ENCODE results near the gene HTR1D. TPM values are rescaled to one million over a fixed set of nuclear protein-coding genes. Genes with fewer than 3 reads are reported as not detected.
"Not testable (repeated sequence)": the region's sequence is repeated elsewhere in the genome, so short reads cannot be mapped to it uniquely, and the experiment has no call there.

Gene HTR1D
- total and polyA plus RNA-seq, 5 experiments from 2014 or later, result not detected

DNA sequence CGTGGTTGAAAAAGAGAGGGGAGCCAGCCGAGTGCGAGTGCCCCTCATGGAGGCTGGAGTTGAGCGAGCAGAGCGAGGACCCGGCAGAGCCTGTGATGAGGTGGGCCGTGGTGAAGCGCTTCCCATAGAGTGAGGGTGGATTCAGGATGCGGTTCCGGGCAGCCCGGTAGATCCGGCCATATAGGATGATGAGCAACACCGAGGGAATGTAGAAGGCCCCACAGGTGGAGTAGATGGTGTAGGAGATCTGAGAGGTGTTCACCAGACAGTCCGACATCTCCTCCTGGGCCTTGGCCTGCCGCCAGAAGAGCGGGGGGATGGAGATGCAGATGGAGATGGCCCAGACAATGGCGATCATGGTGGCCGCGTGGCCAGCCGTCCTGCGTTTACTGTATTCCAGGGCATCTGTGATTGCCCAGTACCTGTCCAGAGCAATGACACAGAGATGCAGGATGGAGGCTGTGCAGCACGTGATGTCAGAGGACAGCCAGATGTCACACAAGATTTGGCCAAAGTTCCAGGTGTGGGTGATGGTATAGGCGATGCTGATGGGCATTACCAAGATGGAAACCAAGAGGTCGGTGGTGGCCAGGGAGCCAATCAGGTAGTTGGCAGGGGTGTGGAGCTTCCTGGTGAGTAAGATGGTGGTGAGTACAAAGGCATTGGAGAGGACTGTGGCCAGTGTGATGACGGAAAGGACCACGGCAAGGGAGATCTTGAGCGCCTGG, 23.7 kb downstream of the HTR1D start:
- ATAC-seq, result no peak
- POLR2A ChIA-PET, result interaction anchor here (0.6 kb wide), 1 partner anchor 584 kb away, joined by 13 read pairs; no protein-coding TSS in a partner anchor
- DNase-seq, result no peak
- H3K4me3 Mint-ChIP-seq, result no peak overlapping the region
- peaks cover 3 to 27% (median 14%) of the 10 kb centered on the region in 5 donors for H3K27me3 Mint-ChIP-seq
- no peaks in the 10 kb centered on the region for H3K9me3 Mint-ChIP-seq
- H3K4me1 Mint-ChIP-seq, result no peaks in the 10 kb centered on the region
- no peaks in the 10 kb centered on the region for H3K36me3 Mint-ChIP-seq
- peak overlapping the region in 1 of 10 donors; percentile 6 for H3K27ac Mint-ChIP-seq

DNA sequence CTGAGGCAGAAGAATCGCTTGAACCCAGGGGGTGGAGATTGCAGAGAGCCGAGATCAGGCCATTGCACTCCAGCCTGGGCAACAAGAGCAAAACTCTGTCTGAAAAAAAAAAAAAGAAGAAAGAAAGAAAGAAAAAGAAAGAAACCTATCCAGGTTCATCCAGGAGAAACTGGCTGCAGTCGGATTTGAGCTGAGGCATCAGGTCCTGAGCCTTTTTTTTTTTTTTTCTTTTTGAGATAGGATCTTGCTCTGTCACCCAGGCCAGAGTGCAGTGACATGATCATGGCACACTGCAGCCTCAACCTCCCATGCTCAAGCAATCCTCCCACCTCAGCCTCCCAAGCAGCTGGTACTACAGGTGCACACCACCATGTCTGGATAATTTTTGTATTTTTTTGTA, 26.1 kb downstream of the HTR1D start:
- no peak for ATAC-seq
- no peaks in the 10 kb centered on the region for H3K36me3 Mint-ChIP-seq
- no peaks in the 10 kb centered on the region for H3K9me3 Mint-ChIP-seq
- POLR2A ChIA-PET, result interaction anchor here (0.6 kb wide), 1 partner anchor 217 kb away, joined by 3 read pairs; no protein-coding TSS in a partner anchor
- H3K27me3 Mint-ChIP-seq, result peaks cover 3 to 23% (median 14%) of the 10 kb centered on the region in 5 donors
- H3K27ac Mint-ChIP-seq, result no peak overlapping the region
- no peak overlapping the region for H3K4me3 Mint-ChIP-seq
- no peaks in the 10 kb centered on the region for H3K4me1 Mint-ChIP-seq
- DNase-seq, result no peak

DNA sequence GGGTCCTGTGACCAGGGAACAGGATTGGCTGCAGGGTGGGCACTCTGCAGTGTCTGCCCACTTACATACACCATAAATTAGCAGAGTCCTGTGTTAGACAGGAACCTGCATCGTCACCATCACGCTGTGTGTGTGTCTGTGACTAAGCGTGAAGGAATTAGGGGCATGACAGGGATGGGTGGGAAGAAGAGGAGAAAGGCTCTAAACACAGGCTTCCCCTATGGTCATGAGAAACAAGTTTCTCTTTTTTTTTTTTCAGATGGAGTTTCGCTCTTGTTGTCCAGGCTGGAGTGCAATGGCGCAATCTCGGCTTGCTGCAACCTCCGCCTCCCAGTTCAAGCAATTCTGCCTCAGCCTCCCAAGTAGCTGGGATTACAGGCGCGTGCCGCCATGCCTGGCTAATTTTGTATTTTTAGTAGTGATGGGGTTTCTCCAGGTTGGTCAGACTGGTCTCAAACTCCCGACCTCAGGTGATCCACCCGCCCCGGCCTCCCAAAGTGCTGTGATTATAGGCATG, 28.3 kb downstream of the HTR1D start:
- DNase-seq, H3K36me3 Mint-ChIP-seq, H3K9me3 Mint-ChIP-seq, H3K4me3 Mint-ChIP-seq, POLR2A ChIA-PET, H3K27ac Mint-ChIP-seq, ATAC-seq, H3K4me1 Mint-ChIP-seq: not testable (repeated sequence)
- peaks cover 2 to 23% (median 13%) of the 10 kb centered on the region in 5 donors for H3K27me3 Mint-ChIP-seq

DNA sequence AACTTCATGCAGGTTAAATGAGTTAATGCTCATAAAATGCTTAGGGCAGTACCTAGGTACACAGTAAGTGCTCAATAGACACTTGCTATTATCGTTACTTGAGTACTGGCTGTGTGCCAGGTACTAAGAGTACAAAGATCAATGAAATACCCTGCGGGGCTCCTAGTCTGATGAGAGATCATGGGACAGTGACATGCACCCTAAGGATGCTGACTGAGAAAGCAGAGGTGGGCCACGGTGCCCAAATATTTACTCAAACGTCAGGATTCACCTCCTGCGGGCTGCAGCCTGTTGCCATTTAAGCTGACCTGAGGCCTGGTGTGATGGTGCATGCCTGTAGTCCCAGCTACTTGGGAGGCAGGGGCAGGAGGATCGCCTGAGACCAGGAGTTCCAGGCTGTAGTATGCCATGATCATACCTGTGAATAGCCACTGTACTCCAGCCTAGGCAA, 28.8 kb downstream of the HTR1D start:
- no peak for DNase-seq
- ATAC-seq, result no peak
- POLR2A ChIA-PET, result interaction anchor here (0.6 kb wide), 1 partner anchor 61 kb away, joined by 4 read pairs; no protein-coding TSS in a partner anchor
- peaks cover 3 to 10% (median 4%) of the 10 kb centered on the region in 4 donors for H3K4me1 Mint-ChIP-seq
- H3K36me3 Mint-ChIP-seq, result no peaks in the 10 kb centered on the region
- H3K27ac Mint-ChIP-seq, result no peak overlapping the region
- no peak overlapping the region for H3K4me3 Mint-ChIP-seq
- no peaks in the 10 kb centered on the region for H3K9me3 Mint-ChIP-seq
- peaks cover 2 to 18% (median 8%) of the 10 kb centered on the region in 5 donors for H3K27me3 Mint-ChIP-seq

DNA sequence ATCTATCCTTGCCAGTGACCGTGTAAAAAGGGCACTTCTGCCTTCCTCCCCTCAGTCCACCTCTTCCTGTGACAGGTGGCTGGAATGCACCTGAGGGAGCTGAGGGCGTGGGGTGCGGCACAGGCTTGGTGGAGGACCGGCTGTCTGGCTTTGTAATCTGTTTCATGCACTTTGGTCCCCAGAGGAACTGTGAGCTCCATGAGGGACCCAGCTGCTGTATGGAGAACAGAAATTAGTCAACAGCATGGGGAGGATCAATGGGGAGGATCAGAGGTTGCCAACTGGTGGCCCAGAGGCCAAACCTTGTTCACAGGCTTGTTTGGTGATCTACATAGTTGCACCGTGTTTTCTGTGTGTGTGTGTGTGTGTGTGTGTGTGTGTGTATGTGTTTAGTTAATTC, 29.7 kb downstream of the HTR1D start:
- no peaks in the 10 kb centered on the region for H3K9me3 Mint-ChIP-seq
- DNase-seq (no peak), ATAC-seq (no peak)
- H3K36me3 Mint-ChIP-seq, result no peaks in the 10 kb centered on the region
- peaks cover 3 to 10% (median 4%) of the 10 kb centered on the region in 4 donors for H3K4me1 Mint-ChIP-seq
- POLR2A ChIA-PET, result interaction anchor here (0.6 kb wide), 1 partner anchor 60 kb away, joined by 4 read pairs; no protein-coding TSS in a partner anchor
- H3K27me3 Mint-ChIP-seq, result peaks cover 0 to 15% (median 2%) of the 10 kb centered on the region in 5 donors
- no peak overlapping the region for H3K4me3 Mint-ChIP-seq
- H3K27ac Mint-ChIP-seq, result no peak overlapping the region

DNA sequence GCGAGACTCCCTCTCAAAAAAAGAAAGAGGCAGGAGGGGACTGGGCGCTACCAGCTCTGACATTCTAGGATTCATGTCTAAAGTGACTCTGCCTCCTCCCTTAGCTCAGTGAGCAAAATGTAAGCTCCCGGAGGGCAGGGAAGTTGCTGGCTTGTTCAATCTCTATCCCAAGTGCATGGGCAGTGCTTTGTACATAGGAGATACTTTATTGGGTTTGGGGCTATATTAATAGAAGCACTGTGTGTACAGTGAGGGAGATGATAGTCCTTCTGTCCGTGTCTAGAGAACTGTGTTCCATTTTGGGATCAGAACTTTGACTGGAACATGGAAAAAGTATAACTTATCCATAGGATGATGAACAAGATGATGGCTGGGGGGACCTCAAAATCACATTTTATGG, 31.9 kb downstream of the HTR1D start:
- H3K4me1 Mint-ChIP-seq, result peaks cover 3 to 10% (median 4%) of the 10 kb centered on the region in 4 donors
- ATAC-seq (no peak), DNase-seq (no peak)
- no peak overlapping the region for H3K27ac Mint-ChIP-seq
- peaks cover 0 to 7% (median 0%) of the 10 kb centered on the region in 5 donors for H3K27me3 Mint-ChIP-seq
- no peaks in the 10 kb centered on the region for H3K36me3 Mint-ChIP-seq
- no peaks in the 10 kb centered on the region for H3K9me3 Mint-ChIP-seq
- no peak overlapping the region for H3K4me3 Mint-ChIP-seq
- POLR2A ChIA-PET, result interaction anchor here (1.2 to 2.8 kb wide), 2 partner anchors 17 to 86 kb away, joined by 4 to 24 read pairs; partner anchors contain the start of gene LUZP1

DNA sequence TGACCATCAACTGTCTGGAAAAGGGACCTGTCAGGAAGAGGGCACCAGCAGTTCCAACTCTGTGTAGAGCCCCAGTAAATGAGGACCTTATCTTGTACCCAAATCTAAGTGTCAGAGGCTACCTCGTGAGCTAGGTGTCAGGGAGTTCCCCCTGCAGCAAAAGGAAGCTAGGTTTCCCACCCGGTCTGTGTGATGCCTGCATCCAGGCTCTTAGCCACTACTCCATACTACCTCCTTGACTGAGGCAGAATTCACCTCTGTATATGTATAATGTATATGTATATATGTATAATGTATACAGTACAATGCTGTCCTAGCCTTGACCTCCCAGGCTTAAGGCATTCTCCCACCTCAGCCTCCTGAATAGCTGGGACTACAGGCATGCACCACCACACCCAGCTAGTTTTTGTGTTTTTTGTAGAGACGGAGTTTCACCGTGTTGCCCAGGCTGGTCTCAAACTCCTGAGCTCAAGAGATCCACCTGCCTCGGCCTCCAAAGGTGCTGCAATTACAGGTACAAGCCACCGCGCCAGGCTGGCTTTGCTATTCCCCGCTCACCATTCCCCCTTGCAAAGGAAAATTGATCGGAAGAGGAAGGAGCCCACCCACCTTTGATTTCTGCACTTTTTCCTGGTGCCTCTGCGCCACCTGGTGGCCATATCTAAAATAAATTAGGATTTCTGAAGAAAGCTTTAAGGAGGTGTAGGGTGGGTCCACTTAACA, 32.9 kb downstream of the HTR1D start:
- peak overlapping the region in 5 of 10 donors; percentile 14 to 80 (median 43) for H3K27ac Mint-ChIP-seq
- POLR2A ChIA-PET, result interaction anchor here (0.5 to 2.8 kb wide), 3 partner anchors 12 to 85 kb away, joined by 4 to 24 read pairs (median 4); partner anchors contain the start of gene LUZP1
- H3K9me3 Mint-ChIP-seq, result no peaks in the 10 kb centered on the region
- peaks cover 3 to 10% (median 4%) of the 10 kb centered on the region in 4 donors for H3K4me1 Mint-ChIP-seq
- ATAC-seq (peak; percentile 39 to 50), DNase-seq (peak; percentile 10 to 73 (median 48))
- H3K4me3 Mint-ChIP-seq, result peak overlapping the region; percentile 60 to 82 (median 72)
- H3K36me3 Mint-ChIP-seq, result no peaks in the 10 kb centered on the region
- peaks cover 0 to 10% (median 0%) of the 10 kb centered on the region in 5 donors for H3K27me3 Mint-ChIP-seq

DNA sequence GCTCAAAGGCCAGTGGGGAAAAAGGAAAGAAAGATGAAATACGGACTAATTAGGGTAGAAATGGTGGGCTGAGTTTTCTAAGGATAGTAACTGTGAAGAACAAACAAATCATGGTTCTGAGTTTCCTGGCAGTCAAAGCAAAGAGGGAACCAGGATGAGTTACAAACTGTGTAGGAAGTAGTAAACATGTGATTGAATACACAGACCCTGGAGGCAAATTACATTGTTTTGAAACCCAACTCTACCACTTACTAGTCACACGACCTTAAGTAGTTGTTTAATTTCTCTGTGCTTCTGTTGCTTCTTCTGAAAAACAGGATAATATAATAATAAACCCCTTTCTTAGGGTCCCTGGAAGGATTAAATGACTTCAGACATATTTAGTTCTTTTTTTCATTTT, 37.4 kb downstream of the HTR1D start:
- Mint-ChIP-seq H3K27ac (no peak overlapping the region), H3K9me3 (no peaks in the 10 kb centered on the region), H3K4me3 (no peak overlapping the region), H3K4me1 (peaks cover 7 to 32% (median 16%) of the 10 kb centered on the region in 4 donors), H3K27me3 (peaks cover 0 to 28% (median 10%) of the 10 kb centered on the region in 5 donors), H3K36me3 (no peaks in the 10 kb centered on the region)
- POLR2A ChIA-PET, result no interaction called here
- ATAC-seq (no peak), DNase-seq (no peak)

DNA sequence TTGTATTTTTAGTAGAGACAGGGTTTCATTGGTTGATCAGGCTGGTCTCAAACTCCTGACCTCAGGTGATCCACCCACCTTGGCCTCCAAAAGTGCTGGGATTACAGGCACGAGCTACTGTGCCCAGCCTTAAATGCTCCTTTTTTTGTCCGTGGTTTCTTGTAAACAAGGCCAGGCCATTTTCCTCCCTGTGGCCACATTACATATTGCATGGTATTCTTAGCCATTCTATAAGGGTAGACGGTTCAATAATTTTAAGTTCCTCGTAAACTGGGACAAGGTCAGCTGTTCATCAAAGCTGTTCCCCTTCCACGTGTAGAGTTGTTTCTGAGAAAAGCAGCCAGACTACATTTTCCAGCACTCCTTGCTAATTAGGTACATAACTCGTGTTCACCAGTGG, 38.4 kb downstream of the HTR1D start:
- peak overlapping the region in 4 of 10 donors; percentile 32 to 72 (median 64) for H3K4me3 Mint-ChIP-seq

DNA sequence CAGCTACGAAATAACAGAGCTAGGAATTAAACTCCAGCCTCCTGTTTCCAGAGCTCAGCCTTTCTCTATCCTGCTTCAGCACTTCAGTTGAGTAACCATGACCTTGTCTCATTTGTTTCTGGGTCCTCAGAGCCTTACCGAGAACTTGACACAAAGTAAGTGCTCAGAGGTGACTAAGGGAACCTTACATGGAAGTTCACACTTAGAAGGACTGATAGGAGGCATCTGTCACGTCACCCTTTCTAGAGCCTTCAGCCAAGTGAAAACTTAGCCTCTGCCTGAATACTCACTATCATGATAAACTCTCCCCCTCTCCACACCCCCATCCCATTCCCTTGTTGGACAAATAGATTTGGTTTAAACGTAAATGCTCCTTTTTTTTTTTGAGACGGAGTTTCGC, 38.9 kb downstream of the HTR1D start:
- no peaks in the 10 kb centered on the region for H3K9me3 Mint-ChIP-seq
- H3K4me1 Mint-ChIP-seq, result peaks cover 5 to 28% (median 18%) of the 10 kb centered on the region in 4 donors
- peak overlapping the region; percentile 46 to 77 (median 68) for H3K4me3 Mint-ChIP-seq
- no peaks in the 10 kb centered on the region for H3K36me3 Mint-ChIP-seq
- DNase-seq (no peak), ATAC-seq (no peak)
- H3K27me3 Mint-ChIP-seq, result peaks cover 0 to 28% (median 10%) of the 10 kb centered on the region in 5 donors
- peak overlapping the region in 1 of 10 donors; percentile 33 for H3K27ac Mint-ChIP-seq
- POLR2A ChIA-PET, result no interaction called here

More for the DNA sequence above, 38.4 kb downstream of the HTR1D start:
- Mint-ChIP-seq H3K27ac (peak overlapping the region in 1 of 10 donors; percentile 34), H3K4me1 (peaks cover 5 to 31% (median 18%) of the 10 kb centered on the region in 4 donors), H3K9me3 (no peaks in the 10 kb centered on the region), H3K36me3 (no peaks in the 10 kb centered on the region), H3K27me3 (peaks cover 0 to 28% (median 10%) of the 10 kb centered on the region in 5 donors)
- DNase-seq (no peak), ATAC-seq (no peak)
- POLR2A ChIA-PET, result no interaction called here

DNA sequence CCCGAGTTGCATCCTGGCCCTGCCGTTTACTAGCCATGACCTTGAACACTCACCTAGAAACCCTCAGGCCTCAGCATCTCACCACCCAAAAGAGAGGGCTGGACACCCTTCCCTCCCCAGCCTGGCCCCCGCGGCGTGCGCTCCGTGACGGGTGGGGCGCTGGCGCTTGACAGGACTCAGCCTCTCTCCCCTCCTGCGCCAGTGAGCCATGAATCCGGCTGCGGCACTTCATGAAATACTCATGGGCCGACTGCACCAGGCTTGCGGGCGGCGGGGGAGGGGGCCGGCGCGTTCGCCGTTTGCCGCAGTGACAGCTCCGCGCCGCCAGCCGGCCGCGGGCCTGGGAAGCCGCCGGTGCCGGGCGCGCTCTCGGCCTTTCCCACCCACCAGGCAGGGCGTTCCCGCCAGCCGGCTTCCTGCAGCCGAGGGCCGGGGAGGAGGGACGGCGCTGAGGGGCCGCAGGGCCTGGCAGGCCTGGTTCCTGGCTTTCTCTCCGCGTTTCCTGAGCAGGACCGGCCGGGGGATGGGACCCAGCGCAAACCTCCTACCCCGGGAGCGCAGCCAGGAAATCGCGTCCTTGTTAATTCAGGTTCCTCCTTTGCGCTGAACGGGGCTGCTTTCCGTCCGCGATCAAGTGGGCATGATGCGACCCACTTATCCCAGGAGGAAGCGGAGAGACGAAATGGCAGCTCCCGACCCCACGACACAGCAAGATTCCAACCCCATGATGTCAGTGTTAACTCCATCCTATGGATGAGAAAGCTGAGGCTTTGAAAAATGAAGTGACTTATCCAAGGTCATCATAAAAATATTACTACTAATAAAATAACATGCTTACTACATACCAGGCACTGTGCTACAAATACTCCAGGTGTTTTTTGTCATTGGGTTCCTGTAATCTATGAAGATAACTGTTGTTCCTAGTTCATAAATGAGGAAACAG, 39.6 kb downstream of the HTR1D start:
- H3K27me3 Mint-ChIP-seq, result peaks cover 0 to 28% (median 10%) of the 10 kb centered on the region in 5 donors
- peak overlapping the region; percentile 63 to 77 (median 70) for H3K4me3 Mint-ChIP-seq
- no peaks in the 10 kb centered on the region for H3K9me3 Mint-ChIP-seq
- H3K36me3 Mint-ChIP-seq, result no peaks in the 10 kb centered on the region
- H3K27ac Mint-ChIP-seq, result no peak overlapping the region
- H3K4me1 Mint-ChIP-seq, result peaks cover 5 to 28% (median 18%) of the 10 kb centered on the region in 4 donors
- POLR2A ChIA-PET, result interaction anchor here (0.6 kb wide), 1 partner anchor 10 kb away, joined by 3 read pairs; no protein-coding TSS in a partner anchor
- peak in 9 of 10 donors; percentile 4 to 65 (median 29) for DNase-seq
- ATAC-seq, result peak; percentile 80 to 86

Data from naive thymus-derived CD8-positive, alpha-beta T cell (primary cell).